Measurements from ENCODE around the gene DOCK11. TPM values are rescaled to one million over a fixed set of nuclear protein-coding genes. Genes with fewer than 3 reads are reported as not detected.

Gene DOCK11
- total RNA-seq, 2 experiments from 2014 or later: 27.0 to 34.7 TPM

GRCh38 chrX:118565853-118566252, 70.2 kb downstream of the DOCK11 start:
- POLR2A ChIA-PET: no interaction called here
- CTCF ChIA-PET (ENCODE audit: unreplicated experiment): no interaction called here
- no peaks in the 10 kb centered on the region for H3K4me1 ChIP-seq (ENCODE audit: insufficient read depth, low read length, poor library complexity, severe bottlenecking)

GRCh38 chrX:118566359-118566758, 70.7 kb downstream of the DOCK11 start:
- DNase-seq (ENCODE audit: low spot score): no peak
- ChIA-PET POLR2A (no interaction called here), CTCF (ENCODE audit: unreplicated experiment) (no interaction called here)
- no peaks in the 10 kb centered on the region for H3K79me2 ChIP-seq (ENCODE audit: insufficient read depth, low read depth, low read length)
- H4K20me1 ChIP-seq (ENCODE audit: insufficient read depth, low read length): no peaks in the 10 kb centered on the region
- BruUV-seq (replicated peaks): no TSS peak
- TF ChIP-seq CTCF (conservative IDR thresholded peaks at IDR 0.05; ENCODE audit: low read length) (no peak), EZH2phosphoT487 (IDR thresholded peaks at IDR 0.05; ENCODE audit: borderline replicate concordance, low read depth, low read length) (no peak)
- H3K4me3 ChIP-seq (ENCODE audit: low read depth, low read length, poor library complexity, severe bottlenecking): no peak overlapping the region
- no peaks in the 10 kb centered on the region for H3K4me1 ChIP-seq (ENCODE audit: insufficient read depth, low read length, poor library complexity, severe bottlenecking)
- no peak overlapping the region for H2AFZ ChIP-seq (ENCODE audit: low read length)
- peaks cover 15% of the 10 kb centered on the region; the same call in 1 of the 2 replicates for H3K36me3 ChIP-seq (ENCODE audit: insufficient read depth, low read length)
- no peaks in the 10 kb centered on the region for H3K9me2 ChIP-seq (ENCODE audit: insufficient read depth, low read length)
- no peak overlapping the region for H3K27ac ChIP-seq (ENCODE audit: low read depth, low read length, poor library complexity, severe bottlenecking)
- H3K4me2 ChIP-seq (ENCODE audit: low read length): no peak overlapping the region
- intact Hi-C loops (cut with micrococcal nuclease; ENCODE audit: unreplicated experiment): no loop called here
- H3K9me3 ChIP-seq (ENCODE audit: low read length): no peaks in the 10 kb centered on the region

More at GRCh38 chrX:118565853-118566252, 70.2 kb downstream of the DOCK11 start:
- BruUV-seq (replicated peaks): no TSS peak
- Histone ChIP-seq H3K27ac (ENCODE audit: low read depth, low read length, poor library complexity, severe bottlenecking) (no peak overlapping the region), H3K79me2 (ENCODE audit: insufficient read depth, low read depth, low read length) (no peaks in the 10 kb centered on the region), H4K20me1 (ENCODE audit: insufficient read depth, low read length) (no peaks in the 10 kb centered on the region), H3K9me2 (ENCODE audit: insufficient read depth, low read length) (no peaks in the 10 kb centered on the region), H3K36me3 (ENCODE audit: insufficient read depth, low read length) (peaks cover 15% of the 10 kb centered on the region; the same call in 1 of the 2 replicates), H2AFZ (ENCODE audit: low read length) (no peak overlapping the region), H3K4me2 (ENCODE audit: low read length) (no peak overlapping the region), H3K4me3 (ENCODE audit: low read depth, low read length, poor library complexity, severe bottlenecking) (no peak overlapping the region), H3K9me3 (ENCODE audit: low read length) (no peaks in the 10 kb centered on the region)
- TF ChIP-seq EZH2phosphoT487 (IDR thresholded peaks at IDR 0.05; ENCODE audit: borderline replicate concordance, low read depth, low read length): no peak
- no peak for TF ChIP-seq CTCF (conservative IDR thresholded peaks at IDR 0.05; ENCODE audit: low read length)
- no peak for DNase-seq (ENCODE audit: low spot score)
- intact Hi-C loops (cut with micrococcal nuclease; ENCODE audit: unreplicated experiment): no loop called here

- H3K9me3 ChIP-seq (ENCODE audit: low read length): no peaks in the 10 kb centered on the region
- peaks cover 31% of the 10 kb centered on the region for H3K36me3 ChIP-seq (ENCODE audit: insufficient read depth, low read length)
- H3K4me2 ChIP-seq (ENCODE audit: low read length): no peak overlapping the region
- POLR2A ChIA-PET: no interaction called here
- no peak for DNase-seq (ENCODE audit: low spot score)
- no peaks in the 10 kb centered on the region for H3K4me1 ChIP-seq (ENCODE audit: insufficient read depth, low read length, poor library complexity, severe bottlenecking)
- H3K27ac ChIP-seq (ENCODE audit: low read depth, low read length, poor library complexity, severe bottlenecking): no peak overlapping the region
- no TSS peak for BruUV-seq (replicated peaks)
- intact Hi-C loops (cut with micrococcal nuclease; ENCODE audit: unreplicated experiment): no loop called here
- H3K4me3 ChIP-seq (ENCODE audit: low read depth, low read length, poor library complexity, severe bottlenecking): no peak overlapping the region
- H4K20me1 ChIP-seq (ENCODE audit: insufficient read depth, low read length): no peaks in the 10 kb centered on the region
- no peak overlapping the region for H2AFZ ChIP-seq (ENCODE audit: low read length)
- H3K79me2 ChIP-seq (ENCODE audit: insufficient read depth, low read depth, low read length): no peaks in the 10 kb centered on the region
- CTCF ChIA-PET (ENCODE audit: unreplicated experiment): no interaction called here
- no peak for TF ChIP-seq CTCF (conservative IDR thresholded peaks at IDR 0.05; ENCODE audit: low read length)
- TF ChIP-seq EZH2phosphoT487 (IDR thresholded peaks at IDR 0.05; ENCODE audit: borderline replicate concordance, low read depth, low read length): no peak
- H3K9me2 ChIP-seq (ENCODE audit: insufficient read depth, low read length): no peaks in the 10 kb centered on the region
Observed at GRCh38 chrX:118569676-118570075, 74.1 kb downstream of the DOCK11 start.
